DMS153 treated with DMSO at 0.1 percent for 48 hours (cell line): Measurements from ENCODE around the gene TTC39A.
"Not testable (repeated sequence)": the region's sequence is repeated elsewhere in the genome, so short reads cannot be mapped to it uniquely, and the experiment has no call there.

ENCODE experiments used
- DNase-seq: peaks from one replicate; lab custom pipeline; 2025; ENCODE audit not compliant: unreplicated experiment; lab: John Stamatoyannopoulos, UW

The TTC39A gene

DNA sequence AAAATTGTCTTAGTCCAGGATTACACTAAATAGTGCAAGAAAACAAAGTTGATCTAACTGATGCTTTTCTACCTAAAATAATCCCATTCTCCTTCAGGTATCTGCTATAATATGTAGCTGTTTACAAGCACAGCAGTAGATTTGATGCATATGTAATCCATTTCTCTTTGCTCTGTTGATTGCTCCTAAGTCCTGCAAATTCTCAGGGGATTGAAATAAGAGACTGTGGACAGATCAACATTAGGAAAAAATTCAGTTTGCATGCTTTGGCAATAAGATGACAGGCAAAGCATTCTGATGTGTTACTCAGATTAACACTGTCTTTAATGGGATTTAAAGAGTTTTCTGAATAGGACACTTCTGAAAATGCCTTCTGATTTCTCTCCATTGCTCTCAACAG lies 59.6 kb downstream of the TTC39A start:
- DNase-seq: no peak

DNA sequence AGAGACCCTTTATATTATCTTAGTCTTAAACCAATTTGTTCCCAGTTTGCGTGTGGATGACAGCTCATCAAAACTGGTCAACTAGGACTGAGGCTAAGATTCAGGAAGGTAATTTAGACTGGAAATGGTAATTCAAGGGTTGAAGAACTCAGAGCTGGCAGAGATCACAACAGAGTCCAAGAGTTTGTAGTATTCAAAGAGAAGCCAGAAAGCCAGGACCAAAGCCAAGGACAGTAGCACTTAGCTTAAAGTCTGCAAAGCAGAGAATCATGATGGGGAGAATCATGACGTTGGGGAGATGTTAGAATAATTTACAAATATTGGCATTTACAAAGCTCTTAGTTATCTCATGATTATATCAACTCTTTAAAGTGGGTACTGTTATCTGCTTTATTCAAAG lies 61.7 kb downstream of the TTC39A start:
- DNase-seq: no peak

DNA sequence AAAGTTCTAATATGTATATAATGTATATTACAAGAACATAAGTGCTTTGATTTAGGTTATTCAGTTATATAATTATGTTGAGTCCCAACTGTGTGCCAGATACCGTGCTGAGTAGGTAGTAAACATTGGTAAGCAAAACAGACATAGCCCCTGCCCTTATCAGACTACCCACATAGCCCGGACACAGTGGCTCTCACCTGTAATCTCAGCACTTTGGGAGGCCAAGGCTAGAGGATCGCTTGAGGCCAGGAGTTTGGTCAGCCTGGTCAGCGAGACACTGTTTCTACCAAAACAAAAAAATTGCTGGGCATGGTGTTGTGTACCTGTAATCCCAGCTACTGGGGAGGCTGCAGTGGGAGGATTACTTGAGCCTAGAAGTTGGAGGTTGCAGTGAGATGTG lies 63.6 kb downstream of the TTC39A start:
- DNase-seq: no peak

DNA sequence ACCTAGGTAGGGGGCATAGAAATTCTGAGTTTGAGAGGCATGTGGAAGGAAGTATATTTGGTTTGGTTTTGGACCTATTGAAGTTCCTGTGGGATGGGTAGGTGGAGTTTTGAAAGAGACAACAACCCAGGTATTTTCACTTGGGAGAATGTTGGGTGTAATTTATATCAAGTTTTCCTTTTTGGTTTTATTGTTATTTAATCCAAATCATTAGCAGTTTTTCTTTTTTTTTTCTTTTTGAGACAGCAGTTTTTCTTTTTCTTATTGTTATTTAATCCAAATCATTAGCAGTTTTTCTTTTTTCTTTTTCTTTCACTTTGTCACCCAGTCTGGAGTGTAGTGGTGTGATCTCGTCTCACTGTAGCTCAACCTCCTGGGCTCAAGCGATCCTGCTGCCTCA lies 64.2 kb downstream of the TTC39A start:
- no peak for DNase-seq

DNA sequence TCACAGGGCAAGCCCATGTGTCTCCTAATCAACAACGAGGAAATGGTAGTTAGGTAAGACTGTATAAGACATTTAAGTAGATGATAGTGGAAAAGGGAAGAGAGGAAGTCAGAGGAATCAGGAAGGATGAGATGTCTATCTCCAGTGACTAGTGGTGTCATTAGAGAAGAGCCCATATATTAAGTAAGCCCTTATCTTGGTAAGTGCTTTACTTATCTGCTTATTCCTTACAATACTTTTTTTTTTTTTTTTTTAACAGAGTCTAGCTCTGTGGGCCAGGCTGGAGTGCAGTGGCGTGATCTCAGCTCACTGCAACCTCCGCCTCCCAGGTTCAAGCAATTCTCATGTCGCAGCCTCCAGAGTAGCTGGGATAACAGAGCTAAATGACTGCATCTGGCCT lies 64.7 kb downstream of the TTC39A start:
- no peak for DNase-seq

DNA sequence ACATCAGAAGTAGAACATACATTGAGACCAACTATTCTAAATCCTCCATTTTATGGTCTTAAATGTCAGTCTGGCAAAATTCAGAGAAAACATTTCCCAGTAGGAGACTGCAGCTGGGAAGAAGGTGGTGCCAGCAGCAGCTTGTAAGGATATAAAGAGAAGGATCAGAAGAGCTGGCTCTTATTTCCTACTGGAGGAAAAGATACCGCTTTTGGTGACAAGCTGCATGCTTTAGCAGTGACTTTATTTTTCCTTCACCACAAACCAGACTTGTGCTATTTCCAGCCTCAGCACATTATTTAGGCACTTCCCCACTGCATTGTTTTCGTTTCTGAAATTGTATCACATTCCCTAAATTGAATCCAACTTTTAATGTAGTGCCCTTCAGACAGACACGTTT lies 65.9 kb downstream of the TTC39A start:
- DNase-seq: no peak

DNA sequence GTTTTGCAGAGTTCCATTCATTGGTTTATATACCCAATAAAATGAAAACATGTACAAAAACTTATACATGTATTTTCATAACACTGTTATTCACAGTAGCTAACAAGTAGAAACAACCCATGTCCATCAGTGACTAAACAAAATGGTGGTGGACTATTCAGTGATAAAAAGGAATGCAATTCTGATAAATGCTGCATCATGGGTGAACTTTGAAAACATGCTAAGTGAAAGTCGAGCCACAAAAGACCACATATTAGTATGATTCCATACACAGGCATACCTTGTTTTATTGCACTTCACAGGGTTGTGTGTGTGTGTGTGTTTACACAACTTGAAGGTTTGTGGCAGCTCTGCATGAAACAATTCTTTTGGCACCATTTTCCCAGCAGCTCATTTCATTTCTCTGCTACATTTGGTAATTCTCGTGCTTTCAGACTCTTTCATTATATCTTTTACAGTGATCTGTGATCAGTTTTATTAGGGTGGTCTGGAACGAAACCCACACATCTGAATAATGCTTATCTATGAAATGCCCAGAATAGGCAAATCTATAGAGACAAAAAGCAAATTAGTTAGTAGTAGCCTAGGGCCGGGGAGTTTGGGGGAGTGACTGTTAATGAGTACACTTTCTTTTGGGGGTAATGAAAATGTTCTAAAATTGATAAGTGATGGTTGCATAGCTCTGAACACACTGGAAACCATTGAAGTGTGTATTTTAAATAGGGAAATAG lies 67.0 kb downstream of the TTC39A start:
- DNase-seq: no peak

DNA sequence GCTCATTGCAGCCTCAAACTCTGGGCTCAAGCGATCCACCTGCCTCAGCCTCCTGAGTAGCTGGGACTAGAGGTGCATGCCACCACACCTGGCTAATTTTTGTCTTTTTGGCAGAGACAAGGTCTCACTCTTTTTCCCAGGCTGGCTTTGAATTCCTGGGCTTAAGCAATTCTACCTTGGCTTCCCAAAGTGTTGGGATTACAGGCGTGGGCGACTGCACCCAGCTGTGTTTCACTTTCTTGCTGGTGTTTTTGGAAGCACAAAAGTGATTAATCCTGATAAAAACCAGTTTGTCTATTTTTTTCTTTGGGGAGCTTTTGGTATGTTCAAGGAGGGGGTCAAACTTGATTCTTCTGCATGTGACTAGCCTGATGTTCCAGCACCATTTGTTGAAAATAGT lies 75.0 kb downstream of the TTC39A start:
- no peak for DNase-seq

DNA sequence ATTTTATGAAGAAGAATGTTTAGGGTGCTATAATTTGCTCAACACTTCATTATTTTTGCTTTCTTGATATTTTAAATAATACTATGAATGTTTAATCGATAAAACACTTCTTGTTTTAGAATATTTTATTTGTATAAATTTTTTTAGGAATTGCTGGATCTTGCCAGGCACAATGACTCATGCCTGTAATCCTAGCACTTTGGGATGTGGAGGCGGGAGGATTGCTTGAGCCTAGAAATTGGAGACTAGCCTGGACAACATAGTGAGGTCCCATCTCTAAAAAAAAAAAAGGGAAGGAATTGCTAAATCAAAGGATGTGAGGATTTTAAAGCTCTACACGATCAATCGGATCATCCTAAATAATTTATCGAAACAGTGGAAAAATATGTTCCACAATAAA lies 76.7 kb downstream of the TTC39A start:
- no peak for DNase-seq

DNA sequence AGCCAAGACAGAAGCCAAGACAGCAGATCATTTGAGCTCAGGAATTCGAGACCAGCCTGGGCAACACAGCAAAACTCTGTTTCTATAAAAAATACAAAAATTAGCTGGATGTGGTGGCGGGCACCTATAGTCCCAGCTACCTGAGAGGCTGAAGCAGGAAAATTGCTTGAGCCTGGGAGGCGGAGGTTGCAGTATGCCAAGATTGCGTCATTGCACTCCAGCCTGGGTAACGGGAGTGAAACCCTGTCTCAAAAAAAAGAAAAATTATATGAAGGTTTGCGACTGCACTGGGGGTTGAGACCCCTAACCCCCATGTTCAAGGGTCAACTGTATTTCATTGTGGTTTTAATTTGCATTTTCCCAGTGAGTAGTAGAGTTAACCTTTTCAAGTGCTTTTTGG lies 78.0 kb downstream of the TTC39A start:
- DNase-seq: no peak

DNA sequence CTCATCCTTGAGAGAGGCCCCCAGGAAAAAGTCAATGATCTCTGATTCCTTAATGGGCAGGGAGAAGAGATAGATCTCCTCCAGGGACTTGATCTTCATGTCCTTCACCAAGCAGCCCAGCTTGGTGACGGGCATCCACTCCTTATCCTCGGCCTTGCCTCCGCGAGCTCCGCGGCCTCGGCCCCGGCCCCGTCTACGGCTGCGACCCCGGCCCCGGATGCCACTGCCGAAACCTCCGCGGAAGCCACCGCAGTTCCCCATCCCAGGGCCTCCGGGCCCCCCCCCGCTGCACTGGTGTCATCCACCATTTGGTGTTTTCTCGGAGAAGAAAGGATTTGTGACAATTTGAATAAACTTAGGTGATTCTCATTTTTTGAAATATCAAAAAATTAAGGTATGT lies 79.2 kb downstream of the TTC39A start:
- not testable (repeated sequence) for DNase-seq

DNA sequence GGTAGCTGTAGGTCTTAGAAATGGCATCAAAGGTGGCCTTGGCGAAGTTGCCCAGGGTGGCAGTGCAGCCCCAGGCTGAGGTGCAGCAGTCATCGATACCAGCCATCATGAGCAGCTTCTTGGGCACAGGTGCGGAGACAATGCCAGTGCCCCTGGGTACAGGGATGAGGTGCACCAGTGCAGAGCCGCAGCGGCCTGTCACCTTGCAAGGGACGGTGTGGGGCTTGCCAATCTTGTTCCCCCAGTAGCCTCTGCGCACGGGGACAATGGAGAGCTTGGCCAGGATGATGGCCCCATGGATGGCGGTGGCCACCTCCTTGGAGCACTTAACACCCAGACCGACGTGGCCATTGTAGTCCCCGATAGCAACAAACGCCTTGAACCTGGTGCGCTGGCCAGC lies 79.6 kb downstream of the TTC39A start:
- DNase-seq: not testable (repeated sequence)

DNA sequence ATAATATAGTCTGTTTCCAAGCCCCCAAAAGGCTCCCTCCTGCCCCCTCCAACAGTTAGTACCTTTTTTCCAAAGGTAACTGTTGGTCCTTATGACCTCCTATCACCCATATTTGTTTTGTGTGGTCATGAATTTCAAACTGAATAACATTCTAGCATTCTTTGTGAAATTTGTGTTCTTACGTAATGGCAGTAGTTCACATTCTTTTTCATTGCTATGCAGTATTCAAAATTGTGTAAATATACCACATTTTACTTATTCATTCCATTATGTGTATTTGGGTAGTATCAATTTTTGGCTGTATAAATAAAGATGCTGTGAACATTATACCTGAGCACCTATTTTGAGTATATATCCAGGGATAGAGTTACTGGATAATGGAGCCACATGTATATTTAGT lies 80.9 kb downstream of the TTC39A start:
- no peak for DNase-seq

DNA sequence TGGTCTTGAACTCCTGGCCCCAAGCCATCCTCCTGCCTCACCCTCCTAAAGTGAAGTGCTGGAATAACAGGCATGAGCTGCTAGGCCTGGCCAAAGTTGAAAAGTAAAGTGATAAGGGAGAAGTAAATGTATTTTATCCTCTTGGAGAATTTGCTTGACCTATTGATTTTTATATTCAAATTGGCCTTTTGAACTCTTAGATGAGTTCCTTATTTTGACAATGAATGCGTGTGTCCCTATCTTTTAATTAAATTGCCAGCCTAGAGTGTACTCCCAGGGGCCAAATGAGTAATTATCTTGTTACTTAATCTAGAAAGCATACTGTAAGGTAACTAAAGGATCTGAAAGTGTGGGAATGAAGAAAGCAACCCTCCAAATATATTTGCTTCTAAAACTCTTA lies 82.9 kb downstream of the TTC39A start:
- no peak for DNase-seq

DNA sequence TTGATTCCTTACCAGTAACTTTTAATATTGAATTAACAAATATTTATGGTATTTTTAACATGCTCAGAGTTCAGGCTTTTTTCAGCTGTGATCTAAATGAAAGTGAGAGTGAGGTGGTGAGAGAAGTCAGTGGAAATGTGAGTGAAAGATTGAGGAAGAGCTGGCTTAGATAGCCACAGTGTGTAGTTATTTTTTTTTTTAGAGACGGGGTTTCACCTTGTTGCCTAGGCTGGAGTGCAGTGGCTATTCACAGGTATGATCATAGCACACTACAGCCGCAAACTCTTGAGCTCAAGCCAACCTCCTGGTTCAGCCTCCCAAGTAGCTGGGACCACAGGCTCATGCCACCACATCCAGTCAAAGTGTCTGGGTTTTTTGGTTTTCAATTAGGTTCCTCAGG lies 83.3 kb downstream of the TTC39A start:
- DNase-seq: no peak

DNA sequence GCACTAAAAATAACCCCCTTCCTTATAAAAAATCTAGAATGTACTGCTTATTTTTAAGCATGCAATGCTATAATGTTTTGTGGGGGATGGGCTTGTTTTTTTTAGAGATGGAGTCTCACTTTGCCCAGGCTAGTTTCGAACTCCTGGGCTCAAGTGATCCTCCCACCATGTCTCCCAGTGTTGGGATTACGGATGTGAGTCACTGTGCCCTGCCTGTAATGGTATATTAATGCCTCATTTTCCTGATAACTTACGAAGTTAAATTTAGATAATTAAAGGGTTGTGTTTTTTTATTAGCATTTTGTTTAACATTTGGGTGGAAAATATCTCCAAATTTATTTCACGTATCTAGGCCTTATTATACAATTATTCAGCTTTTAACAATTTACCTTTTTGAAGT lies 87.8 kb downstream of the TTC39A start:
- DNase-seq: no peak

DNA sequence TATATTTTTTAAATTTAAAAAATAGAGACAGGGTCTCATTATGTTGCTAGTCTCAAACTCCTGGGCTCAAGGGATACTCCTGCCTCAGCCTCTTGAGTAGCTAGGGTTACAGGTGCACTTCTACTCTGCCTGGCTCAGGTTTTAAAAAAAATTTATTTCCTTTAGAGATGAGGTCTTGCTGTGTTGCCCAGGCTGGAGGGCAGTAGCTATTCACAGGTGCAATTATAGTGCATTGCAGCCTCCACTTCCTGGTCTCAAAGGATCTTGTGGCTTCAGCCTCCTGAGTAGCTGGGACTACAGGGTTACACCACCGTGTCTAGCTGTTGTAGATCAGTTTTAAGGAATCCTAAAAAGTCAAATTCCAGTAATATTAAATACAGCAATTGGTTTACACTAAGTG lies 89.2 kb downstream of the TTC39A start:
- no peak for DNase-seq

DNA sequence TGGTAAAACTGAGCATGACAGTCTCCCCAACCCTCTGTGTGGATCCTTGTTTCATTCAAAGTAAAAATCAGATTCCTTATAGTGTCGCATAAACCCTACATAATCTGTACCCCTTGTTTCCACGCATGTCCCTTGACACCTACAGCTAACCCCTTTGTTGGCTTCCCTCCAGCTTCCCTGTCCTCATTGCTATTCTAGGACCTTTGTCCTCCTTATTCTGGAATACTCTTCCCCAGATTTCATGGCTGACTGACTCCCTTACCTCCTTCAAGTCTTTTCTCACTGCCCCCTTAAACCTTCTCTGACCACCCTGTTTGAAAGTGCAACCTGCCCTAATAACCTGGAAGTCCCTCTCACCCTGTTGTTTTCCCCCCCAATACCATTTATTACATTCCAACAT lies 90.3 kb downstream of the TTC39A start:
- DNase-seq: no peak

DNA sequence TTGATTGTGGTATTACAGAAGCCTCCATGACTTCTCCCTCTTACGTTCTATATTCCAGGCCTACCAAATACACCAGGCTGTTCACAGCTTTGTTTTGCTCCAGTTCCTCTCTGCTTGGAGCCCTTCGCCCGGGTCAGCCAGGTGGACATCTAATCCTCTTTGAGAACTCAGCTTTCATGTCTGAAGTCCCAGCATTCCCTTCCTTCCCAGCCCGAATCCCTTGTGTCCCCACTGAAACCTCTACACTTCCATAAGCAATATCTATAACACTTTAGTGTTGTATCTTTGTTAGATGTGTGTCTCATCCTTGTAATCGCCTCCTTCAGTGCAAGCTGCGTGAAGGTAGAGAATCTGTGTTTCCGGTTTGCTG lies 92.3 kb downstream of the TTC39A start:
- DNase-seq: no peak

DNA sequence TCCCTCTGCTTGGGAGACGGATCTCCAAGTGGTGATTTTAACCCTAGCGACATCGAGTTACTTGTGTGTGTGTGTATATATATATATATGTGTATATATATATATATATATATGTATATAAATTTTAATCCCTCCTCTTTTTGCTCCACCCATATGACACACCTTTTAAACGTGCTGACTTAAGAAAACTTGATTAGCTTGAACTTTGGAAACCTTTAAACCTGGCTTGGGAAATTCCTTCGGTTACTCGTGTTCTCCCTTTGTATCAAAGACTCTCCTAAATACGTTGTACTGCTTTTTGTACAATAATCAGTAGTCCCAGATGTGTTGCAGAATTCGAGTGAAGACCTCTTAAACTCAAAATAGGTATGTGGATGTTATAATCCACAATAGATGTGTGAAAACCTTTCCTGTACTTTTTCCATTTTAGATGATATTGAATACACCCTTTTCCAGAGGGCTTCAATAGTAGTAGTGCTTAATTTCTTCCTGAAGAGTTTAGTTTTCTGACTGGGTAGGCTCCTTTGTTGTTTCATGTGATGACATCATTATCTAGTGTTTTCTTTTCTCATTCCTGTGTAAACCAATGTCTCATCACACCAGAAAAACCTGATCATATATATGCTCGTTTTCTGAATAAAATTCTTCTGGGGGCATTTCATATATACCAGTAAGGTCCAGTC lies 92.9 kb downstream of the TTC39A start:
- DNase-seq: no peak
